Measurements from ENCODE around the gene C3orf20. TPM values are rescaled to one million over a fixed set of nuclear protein-coding genes. Genes with fewer than 3 reads are reported as not detected.

Gene C3orf20
- total and polyA plus RNA-seq, 2 of the 13 experiments (the other 11 are each of a cell fraction or from before 2014, with no cell fraction given), result 0.03 to 0.04 TPM

- TF ChIP-seq TBP (CRISPR knock-in tag; IDR thresholded peaks at IDR 0.05) (no peak), SNAPC2 (CRISPR knock-in tag; IDR thresholded peaks at IDR 0.05) (no peak), ZNF747 (CRISPR knock-in tag; IDR thresholded peaks at IDR 0.05; ENCODE audit: borderline replicate concordance) (no peak), RAD21 (CRISPR knock-in tag; IDR thresholded peaks at IDR 0.05) (peak; percentile 86), ZBTB37 (CRISPR knock-in tag; IDR thresholded peaks at IDR 0.05) (no peak), ZFAT (CRISPR knock-in tag; conservative IDR thresholded peaks at IDR 0.05) (no peak), KIAA2018 (CRISPR knock-in tag; IDR thresholded peaks at IDR 0.05; ENCODE audit: borderline replicate concordance) (no peak), ZNF280B (CRISPR knock-in tag; IDR thresholded peaks at IDR 0.05; ENCODE audit: borderline replicate concordance) (no peak), KLF16 (CRISPR knock-in tag; IDR thresholded peaks at IDR 0.05) (peak in 1 of 2 experiments; percentile 19; a peak in 1 of 4 replicates), MYC (CRISPR knock-in tag; IDR thresholded peaks at IDR 0.05; ENCODE audit: borderline replicate concordance) (no peak), ZFP36 (IDR thresholded peaks at IDR 0.05; ENCODE audit: borderline replicate concordance, low read depth, low read length, partially characterized antibody) (peak; percentile 28), RFX3 (CRISPR knock-in tag; IDR thresholded peaks at IDR 0.05) (no peak), CCAR2 (optimal IDR thresholded peaks at IDR 0.05; ENCODE audit: low read depth, low read length) (no peak), ZNF337 (CRISPR knock-in tag; IDR thresholded peaks at IDR 0.05; ENCODE audit: borderline replicate concordance, low read depth) (no peak)
These were observed 106.1 kb downstream of the C3orf20 start (continued) for GRCh38 chr3:14780927-14781507.

Data from HepG2 (cell line).